ENCODE measurements around the gene IL18R1.

Gene IL18R1

DNA sequence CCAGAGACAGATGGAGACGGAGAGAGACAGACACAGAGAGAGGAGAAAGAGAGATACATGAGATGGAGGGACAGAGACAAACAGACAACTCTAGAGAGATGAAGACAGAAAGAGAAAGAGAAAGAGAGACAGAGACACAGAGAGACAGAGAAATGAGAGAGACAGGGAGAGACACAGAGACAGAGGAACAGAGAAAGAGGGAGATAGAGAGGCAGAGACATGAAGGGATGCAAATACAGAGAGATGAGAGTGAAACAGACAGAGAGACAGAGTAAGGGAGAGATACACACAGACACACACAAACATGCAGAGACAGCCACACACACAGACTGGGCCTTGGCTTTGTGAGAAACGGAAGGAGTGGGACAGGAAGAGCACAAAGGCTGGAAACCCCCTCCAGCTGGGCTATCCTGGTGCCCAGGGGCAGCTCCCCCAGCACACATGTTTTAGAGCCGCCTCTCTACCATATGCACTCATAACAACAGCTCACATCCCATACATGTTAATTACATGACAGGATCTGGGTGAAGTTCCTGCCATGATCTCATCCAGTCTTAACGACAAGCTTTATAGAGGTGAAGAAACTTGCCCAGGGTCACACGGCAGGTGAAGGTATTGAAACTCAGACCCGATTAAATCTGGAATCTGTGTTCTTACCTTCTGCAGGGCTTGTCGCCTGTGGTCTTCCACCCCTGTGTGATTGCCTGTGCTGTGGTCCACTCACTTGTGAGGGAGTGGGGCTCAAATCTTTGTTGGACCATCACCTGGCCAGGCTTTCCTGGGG, 32.4 kb downstream of the IL18R1 start:
- DNase-seq (ENCODE audit: low read depth, low spot score) = no peak

DNA sequence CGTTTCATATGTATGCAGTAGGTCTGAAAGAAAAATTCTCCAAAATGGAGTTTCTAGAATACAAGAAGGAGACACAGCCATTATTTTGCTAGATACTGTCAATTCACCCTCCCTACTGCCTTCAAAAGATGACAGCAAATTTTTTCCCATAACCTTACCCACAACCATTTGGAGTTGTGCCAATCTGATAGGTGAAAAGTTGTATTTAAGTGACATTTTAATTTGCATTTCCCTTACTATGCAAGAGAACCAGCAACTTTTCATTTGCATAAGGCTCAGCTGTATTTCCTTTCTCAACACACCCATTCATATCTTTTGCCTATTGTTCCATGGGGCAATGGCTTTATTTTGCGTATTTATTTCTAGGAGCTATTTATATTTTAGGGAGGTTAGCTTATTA, 36.0 kb downstream of the IL18R1 start:
- no peak for DNase-seq (ENCODE audit: low read depth, low spot score)

DNA sequence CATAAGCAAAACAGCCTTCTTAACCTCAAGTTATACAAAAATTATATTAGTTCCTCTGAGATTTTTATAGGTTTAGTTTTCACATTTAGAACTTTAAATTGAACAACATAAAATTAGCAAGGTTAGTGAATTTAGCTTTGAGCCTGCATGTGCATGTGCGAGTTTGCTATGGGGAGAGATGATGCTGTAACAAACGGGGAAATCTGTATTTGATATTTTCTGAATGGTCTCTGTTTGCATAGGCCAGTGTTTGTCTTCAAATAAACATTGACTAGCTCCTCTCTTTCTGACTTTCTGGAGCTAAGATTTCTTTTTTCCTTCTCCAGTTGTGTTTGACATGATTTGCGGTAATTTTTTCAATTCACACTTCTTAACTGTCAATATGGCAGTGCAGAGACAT, 36.5 kb downstream of the IL18R1 start:
- no peak for DNase-seq (ENCODE audit: low read depth, low spot score)

DNA sequence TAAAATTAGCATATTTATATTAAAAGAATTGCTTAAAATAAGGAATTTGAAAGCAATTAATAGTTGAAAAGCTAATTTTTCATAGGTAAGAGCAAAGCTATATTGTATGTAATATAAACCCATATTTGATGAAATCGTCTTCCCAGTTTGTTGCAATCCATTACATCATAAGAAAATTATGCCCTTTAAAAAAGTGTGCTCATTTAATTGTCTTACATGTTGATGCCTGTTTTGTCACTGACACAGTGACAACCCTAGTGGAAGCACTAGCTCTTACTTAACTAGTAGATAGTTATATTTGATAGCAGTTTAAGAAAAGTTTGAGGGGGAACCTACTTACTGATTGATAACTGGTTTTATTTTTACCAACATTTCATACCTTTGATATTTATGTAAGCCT, 37.3 kb downstream of the IL18R1 start:
- no peak for DNase-seq (ENCODE audit: low read depth, low spot score)

DNA sequence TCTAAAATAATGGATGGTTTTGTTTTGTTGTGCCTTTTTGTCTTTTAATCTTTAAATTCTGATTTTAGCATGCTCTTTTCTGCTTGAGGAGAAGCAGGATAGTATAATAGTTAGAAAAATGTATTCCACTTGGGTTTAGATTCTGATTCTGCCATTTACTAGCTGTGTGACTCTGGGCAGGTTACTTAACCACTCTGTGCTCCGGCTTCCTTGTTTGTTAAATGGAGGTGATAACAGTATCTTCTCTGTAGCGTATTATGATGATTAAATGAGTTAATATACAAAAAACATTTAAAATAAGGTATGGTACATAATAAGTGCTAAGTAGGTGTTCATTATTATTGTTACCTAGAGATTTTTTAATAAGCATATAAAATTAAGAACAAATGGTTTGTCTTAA, 40.4 kb downstream of the IL18R1 start:
- no peak for DNase-seq (ENCODE audit: low read depth, low spot score)

DNA sequence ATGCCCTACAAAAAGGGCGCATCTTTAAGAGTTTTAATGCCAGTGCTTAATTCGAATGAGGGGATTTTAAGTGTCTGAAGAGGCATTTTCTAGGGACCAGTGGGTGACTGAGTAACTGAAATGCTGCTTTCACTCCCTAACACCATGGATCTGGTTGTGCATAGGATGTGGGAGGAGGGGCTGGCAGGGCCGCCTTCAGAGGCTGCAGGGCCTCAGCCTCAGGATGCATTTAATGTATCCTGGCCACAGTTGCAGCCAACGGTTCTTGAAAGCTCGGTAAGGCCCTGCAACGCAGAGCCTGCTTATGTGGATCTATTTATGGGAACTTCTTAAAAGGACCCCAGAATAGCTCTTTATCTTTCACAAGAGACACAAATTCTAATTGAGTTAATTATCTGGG, 41.6 kb downstream of the IL18R1 start:
- DNase-seq (ENCODE audit: low read depth, low spot score) = no peak

DNA sequence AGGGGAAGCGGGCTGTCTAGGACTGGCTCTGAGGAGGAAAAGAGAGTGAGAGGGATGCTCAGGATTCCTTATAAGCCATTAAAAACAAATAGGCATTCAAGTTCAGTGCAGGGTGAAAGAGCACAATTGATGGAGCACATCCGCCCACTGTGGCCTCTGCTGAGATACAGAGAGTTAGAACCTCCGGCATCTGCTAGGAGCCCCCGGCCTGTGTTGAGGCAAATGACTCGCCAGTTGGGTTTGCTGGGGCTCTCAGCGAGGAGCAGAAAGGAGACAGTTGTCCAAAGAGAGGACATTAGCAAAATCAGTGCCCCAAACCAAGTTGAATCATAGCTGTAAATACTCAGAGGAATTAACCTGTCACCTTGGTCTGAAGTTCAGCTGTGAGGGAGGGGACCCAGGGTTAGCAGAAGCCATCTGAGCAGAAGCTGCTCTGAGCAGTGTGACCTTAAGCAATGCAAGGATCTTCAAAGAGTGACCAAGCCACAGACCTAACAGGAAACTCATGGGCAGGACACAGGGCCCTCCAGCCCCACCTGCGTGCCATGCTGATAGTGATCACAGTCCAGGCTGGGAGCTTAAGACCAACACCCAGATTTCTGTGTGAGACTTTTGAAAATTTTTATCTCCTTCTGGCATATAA, 44.0 kb downstream of the IL18R1 start:
- DNase-seq (ENCODE audit: low read depth, low spot score) = no peak

DNA sequence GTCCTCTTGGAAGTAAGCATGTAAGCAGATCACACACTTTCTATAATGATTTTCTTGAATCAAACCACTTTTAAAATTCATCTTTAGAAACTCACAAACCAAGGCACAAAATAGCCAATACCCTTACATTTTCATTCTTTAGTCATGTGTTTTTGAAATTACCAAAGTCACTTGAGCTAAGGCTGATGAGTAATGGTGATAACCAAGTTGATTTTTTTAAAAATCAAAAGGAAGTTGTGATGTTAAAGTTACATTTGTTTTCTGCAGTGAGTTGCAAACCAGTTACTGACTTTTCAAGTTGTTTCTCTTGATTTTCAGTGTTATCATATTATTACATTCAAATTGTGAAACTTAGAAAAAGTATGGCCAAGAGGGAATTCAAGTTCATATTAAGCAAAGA, 45.9 kb downstream of the IL18R1 start:
- DNase-seq (ENCODE audit: low read depth, low spot score) = no peak

DNA sequence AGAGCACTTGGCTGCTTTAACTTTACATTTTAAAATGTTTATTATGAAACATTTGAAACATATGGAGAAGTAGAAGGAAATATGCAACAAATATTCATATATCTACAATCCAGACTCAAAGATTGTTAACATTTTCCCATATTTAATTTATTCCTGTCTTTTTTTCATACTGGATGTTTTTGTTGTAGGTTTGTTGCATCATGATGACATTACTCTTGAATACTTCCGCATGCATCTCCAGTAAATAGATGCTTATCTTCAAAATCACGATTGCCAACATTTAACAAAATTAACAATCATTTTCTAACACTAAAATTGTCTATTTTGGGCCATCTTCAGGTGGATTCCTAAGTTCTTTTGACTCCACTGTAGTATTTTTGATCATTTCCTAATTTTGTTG, 46.3 kb downstream of the IL18R1 start:
- no peak for DNase-seq (ENCODE audit: low read depth, low spot score)

DNA sequence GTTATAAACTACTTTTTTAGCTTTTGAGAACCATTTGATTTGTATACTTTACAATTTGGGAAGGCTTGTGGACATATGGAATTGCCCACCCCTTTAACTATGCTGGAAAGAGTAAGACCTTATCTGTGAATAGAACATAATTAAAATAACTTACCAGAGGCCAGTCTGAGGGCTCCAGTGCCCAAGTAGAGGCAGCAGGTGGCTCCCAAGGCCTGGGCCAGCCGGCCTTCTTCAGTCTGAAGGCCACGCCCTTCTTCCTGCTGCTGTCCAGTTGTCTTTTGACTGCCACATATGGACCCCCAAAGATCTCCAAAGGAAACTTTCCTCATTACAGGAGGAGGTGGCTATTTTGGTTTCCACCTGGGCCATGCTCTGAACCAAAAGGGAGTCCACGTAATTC, 55.4 kb downstream of the IL18R1 start:
- no peak for DNase-seq (ENCODE audit: low read depth, low spot score)

DNA sequence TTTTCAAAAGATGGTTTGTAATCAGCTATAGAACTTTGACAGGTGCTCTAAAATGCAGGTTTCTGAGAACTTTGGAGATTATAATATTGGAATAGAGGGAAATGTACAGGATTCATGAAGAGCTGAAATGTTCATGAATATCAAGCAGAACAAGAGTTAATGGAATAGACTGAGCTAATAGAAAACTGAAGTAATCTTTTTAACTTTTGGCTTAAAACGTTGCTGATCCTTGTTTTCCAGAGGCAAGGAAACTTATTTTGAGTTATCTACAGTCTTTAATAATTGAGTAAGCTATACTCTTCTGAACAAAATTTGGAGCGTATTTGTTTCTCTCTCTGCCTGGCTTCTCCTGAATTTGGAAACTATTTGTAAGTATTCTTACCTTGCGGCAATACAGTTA, 56.6 kb downstream of the IL18R1 start:
- no peak for DNase-seq (ENCODE audit: low read depth, low spot score)

DNA sequence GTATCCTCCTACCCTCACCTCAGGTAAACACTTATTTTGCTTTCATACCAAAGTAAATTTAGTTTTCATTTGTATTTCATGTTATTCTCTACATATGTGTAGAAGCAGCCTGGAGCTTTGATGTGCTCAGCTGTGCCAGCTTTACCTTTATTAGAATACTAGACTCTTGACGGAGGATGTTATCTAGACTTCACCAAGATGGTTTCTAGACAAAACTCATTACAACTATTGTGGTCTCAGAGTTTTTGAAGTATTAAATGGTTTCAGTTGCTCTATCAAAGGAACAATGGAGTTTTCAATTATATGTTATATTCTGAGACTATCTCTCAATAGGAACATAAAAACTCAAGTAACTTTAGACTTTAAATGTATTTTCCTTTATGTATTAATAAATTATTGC, 62.4 kb downstream of the IL18R1 start:
- no peak for DNase-seq (ENCODE audit: low read depth, low spot score)

DNA sequence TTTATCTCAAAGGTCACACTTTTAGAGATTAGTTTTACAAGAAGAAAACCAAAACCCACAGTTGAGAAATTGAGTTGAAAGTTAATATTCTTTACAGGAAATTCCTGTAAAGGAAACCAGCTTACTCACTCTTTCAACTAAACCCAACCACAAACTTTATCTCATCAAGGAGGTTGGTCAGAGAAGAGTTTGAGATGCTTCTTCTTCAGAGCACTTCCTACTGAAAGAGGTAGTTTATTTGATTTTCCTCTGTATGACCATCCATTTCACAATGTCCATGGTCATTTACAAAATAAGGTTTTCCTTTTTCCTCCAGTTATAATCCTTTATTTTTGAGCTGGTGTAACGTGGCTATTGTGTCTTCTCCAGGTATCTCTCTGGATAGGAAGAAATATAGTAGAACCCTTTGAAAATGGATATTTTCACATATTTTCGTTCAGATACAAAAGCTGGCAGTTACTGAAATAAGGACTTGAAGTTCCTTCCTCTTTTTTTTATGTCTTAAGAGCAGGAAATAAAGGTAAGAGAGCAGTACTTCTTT, 62.9 kb downstream of the IL18R1 start:
- DNase-seq (ENCODE audit: low read depth, low spot score) = no peak

DNA sequence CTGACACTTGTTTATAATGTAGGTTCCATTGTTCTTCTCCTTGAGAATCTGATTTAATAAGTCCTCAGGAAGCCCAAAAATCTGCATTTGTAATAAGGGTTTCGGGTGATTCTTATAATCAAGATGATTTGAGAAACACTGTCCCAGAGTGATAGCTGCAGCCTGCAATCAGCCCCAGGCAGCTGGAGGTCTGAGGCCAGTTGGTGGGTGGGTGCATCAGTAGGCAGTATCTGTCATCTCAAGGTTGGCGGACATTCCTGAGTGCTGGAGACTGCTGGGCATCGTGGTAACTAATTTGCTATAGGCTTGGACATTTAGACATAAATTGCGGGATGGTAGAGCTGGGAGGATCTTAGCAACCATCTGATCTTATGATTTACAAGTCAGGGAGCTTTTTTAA, 64.7 kb downstream of the IL18R1 start:
- DNase-seq (ENCODE audit: low read depth, low spot score) = no peak

DNA sequence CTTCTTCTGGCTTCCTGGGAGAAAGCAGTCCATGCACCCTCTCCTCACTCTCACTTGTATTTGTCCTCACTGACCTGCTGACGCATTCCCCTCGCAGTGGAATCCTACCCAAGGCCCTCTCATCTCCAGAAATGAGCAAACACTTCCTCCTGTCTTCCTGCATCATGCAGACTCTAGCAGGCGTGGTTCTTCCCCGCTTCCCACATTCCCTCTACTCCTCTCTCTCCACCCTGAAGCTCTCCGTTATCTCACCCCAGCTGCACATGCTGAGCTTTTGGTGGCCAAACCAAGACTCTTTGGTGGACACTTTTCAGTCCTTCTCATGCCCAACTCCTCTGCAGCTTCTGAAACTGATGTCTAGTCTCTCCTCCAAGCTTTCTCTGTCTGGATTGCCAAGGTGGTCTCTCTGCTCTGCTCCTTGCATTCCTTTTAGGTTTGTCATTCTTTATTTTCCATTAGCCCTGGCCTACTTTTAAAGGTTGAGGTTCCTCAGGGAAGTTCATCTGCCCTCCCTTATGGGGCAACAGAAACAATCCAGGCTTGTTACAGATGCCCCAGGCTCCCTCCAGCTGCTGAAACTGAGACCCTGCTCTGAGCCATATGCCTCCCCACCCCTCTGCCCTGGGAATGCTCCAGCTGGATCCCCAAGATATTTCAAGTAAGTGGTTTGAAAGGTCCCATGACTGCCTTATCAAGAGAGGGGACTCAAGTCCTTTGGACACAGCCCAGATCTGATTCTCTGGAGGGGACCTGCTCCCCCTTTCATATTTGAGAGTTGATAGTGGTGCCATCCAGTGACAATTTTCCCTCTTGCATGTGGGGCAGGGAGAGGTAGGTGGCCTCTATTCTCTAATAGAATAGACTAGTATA, 66.5 kb downstream of the IL18R1 start:
- no peak for DNase-seq (ENCODE audit: low read depth, low spot score)

DNA sequence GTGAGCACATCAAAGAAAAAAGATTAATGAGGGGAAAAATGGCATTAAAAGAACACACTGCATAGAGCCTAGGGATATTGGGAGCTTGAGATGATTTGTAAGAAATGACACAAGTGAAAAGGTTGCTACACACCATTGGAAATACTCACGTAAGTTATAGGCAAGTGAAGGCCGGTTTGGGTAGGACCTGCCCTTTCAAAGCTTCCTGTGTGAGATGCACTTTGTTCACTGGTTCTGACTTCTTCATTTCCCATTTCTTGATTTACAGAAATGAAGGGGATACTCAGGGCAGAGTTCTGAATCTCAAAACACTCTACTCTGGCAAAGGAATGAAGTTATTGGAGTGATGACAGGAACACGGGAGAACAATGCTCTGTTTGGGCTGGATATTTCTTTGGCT, 67.3 kb downstream of the IL18R1 start, which contains the start of gene IL18RAP:
Gene IL18RAP (plus strand): TSS at position 251 of the 400 bp plus-strand sequence. CDS start 118 bp downstream, at position 369.
- no peak for DNase-seq (ENCODE audit: low read depth, low spot score)

DNA sequence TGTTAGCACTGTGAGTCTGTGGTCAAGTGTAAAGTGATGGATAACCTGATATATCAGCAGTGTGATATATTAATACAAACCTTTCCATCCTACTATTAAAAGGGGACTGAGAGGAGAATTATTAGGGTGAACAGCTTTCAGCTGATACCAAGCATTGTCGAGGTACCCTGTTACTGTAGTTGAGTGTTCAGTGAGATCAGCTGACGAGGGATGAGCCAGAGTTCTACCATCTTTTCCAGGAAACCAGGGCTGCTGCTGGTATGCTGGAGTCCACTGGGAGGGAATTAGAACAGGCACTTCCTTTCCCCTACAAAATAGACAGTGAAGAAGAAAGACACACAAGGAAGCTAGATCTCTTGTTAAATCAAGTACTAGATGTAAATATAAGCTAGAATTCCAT, 67.8 kb downstream of the IL18R1 start:
- no peak for DNase-seq (ENCODE audit: low read depth, low spot score)

DNA sequence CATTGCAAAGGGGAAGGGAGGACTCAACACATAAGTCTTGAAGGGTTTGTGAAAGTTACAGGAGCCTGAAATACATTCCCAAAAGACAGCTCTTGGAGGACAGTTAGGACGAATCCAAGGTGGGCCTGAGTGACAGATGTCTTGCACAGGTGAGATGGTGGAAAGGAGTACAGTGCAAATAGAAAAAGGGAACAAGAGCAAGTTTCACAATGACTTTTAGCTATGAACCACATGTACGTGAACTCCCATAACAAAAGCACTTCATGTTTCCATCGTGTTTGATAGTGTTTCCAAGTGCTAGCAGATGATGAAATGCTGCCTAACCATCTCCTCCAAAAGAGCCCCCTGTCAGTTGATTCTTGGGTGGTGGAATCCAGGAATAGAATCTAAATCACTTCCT, 69.2 kb downstream of the IL18R1 start:
- no peak for DNase-seq (ENCODE audit: low read depth, low spot score)

DNA sequence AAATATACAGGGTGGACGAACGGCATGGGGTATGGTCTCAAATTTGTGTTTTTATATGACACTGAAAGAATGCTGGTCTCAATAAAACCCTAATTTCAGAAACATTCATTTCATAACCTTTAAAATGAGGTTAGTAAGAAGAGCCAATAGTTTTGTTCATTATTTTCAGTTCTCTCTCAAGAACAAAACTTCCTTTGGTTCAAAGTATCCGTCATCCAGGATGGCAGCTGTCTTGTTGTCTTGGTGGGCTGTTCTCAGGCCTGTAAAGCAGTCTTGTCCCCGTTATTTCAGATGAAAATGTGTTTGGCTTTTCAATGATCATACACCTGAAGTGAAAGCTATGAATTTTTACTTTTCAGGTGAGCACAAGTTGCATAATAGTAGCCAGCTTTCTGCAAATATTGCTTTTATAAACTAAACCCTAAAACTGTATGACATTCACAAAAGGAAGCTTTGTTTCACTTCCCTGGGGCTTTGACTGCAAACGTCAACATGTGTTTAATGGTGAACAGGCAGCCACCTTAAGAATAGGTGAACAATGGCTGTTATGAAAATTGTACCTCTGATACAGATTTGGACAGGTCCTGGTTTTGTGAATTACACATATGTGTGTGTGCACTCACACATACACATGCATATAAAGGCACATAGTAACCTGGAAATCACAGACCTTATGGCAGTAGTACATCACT, 70.0 kb downstream of the IL18R1 start:
- no peak for DNase-seq (ENCODE audit: low read depth, low spot score)

DNA sequence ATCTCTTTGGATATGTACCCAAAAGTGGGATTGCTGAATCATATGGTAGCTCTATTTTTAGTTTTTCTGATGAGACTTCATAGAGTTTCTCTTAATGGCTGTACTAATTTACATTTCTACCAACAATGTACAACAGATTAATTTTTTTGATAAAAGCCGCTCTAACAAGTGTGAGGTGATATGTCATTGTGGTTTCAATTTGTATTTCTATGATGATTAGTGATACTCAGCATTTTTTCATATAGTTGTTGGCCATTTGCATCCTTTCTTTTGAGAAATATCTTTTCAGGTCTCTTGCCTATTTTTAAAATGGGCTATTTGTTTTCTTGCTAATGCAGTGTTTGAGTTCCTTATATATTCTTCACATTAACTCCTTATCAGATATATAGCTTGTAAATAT, 71.7 kb downstream of the IL18R1 start:
- no peak for DNase-seq (ENCODE audit: low read depth, low spot score)

DNA sequence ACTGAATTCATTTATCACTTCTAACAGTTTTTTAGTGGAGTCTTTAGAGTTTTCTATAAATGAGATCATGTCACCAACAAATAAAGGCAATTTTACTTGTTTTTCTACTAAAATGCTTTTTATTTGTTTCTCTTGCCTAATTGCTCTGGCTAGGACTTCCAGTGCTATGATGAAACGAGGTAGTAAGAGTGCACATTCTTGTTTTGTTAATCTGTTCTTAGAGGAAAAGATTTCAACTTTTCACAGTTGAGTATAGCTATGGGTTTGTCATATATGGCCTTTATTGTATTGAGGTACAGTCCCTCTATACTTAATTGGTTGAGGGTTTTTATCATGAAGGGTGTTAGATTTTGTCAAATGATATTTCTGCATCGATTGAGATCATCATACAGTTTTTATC, 73.0 kb downstream of the IL18R1 start:
- no peak for DNase-seq (ENCODE audit: low read depth, low spot score)

DNA sequence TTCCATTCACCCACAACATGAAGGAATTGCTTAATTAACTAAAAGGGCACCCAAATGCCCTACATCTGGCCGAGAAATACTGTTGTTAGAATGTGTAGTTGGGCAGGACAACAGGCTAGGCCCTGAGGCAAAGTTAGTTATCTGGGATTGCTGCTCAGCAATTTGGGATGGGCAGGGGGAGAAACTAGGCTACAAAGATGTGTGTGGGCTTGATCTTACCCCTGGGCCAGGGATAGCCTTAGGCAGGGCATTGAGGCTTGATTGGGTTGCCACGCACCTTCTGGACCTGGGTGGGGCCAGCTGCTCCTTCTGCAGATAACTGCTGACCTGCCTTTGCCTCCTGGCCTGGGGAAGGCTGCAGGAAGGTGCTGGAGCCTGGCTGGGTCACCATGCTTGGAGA, 76.8 kb downstream of the IL18R1 start:
- DNase-seq (ENCODE audit: low read depth, low spot score) = no peak
